Mesendoderm (in vitro differentiated cells): ENCODE measurements around the gene LCOR.
"Not testable (repeated sequence)": the region's sequence is repeated elsewhere in the genome, so short reads cannot be mapped to it uniquely, and the experiment has no call there.

Experiments used
- DNase-seq: peaks from one replicate; pipeline ENCODE4 v3.0.0; 2013
- H2AK5ac ChIP-seq: 2 replicates; pipeline ENCODE4 v1.6.1; 2013; ENCODE audit warnings: low read length, inconsistent platforms
- H2BK120ac ChIP-seq: 2 replicates; pipeline ENCODE4 v1.6.1; 2013; ENCODE audit warnings: low read depth, mild to moderate bottlenecking, low read length, moderate library complexity, mixed read lengths
- H2BK15ac ChIP-seq: replicated peaks from 2 replicates; pipeline ENCODE4 v1.6.1; 2013; ENCODE audit warnings: low read depth, mild to moderate bottlenecking, moderate library complexity
- H2BK5ac ChIP-seq: 2 replicates; pipeline ENCODE4 v1.6.1; 2013; ENCODE audit warnings: low read length, inconsistent platforms
- H3K18ac ChIP-seq: 2 replicates; pipeline ENCODE4 v1.6.1; 2013; ENCODE audit warnings: mild to moderate bottlenecking, low read length, mixed read lengths
- H3K23ac ChIP-seq: one replicate; pipeline ENCODE4 v1.6.1; 2013; ENCODE audit warnings: low read length
- H3K27ac ChIP-seq: 2 replicates; pipeline ENCODE4 v1.5.1; 2013; ENCODE audit warnings: low read depth, mild to moderate bottlenecking, inconsistent platforms, low read length, moderate library complexity
- H3K27me3 ChIP-seq: 2 replicates; pipeline ENCODE4 v1.6.1; 2013; ENCODE audit warnings: low read length, control low read depth, mild to moderate bottlenecking, inconsistent platforms; ENCODE audit not compliant: insufficient read depth, poor library complexity
- H3K36me3 ChIP-seq: 2 replicates; pipeline ENCODE4 v1.6.1; 2013; ENCODE audit warnings: low read length, inconsistent platforms; ENCODE audit not compliant: control insufficient read depth, insufficient read depth
- H3K4ac ChIP-seq: one replicate; pipeline ENCODE4 v1.6.1; 2013; ENCODE audit warnings: low read depth, mild to moderate bottlenecking, low read length, moderate library complexity
- H3K4me1 ChIP-seq: 2 replicates; pipeline ENCODE4 v1.6.1; 2013; ENCODE audit warnings: low read depth, low read length, inconsistent platforms; ENCODE audit not compliant: control insufficient read depth
- H3K4me2 ChIP-seq: 2 replicates; pipeline ENCODE4 v1.6.1; 2013; ENCODE audit warnings: low read length
- H3K4me3 ChIP-seq: 2 replicates; pipeline ENCODE4 v1.5.1; 2013; ENCODE audit warnings: mild to moderate bottlenecking, low read length
- H3K56ac ChIP-seq: one replicate; pipeline ENCODE4 v1.6.1; 2013; ENCODE audit warnings: low read length
- H3K79me1 ChIP-seq: 2 replicates; pipeline ENCODE4 v1.6.1; 2013; ENCODE audit warnings: low read length, inconsistent platforms
- H3K79me2 ChIP-seq: 2 replicates; pipeline ENCODE4 v1.6.1; 2013; ENCODE audit warnings: mild to moderate bottlenecking, low read length; ENCODE audit not compliant: control insufficient read depth, insufficient read depth
- H3K9ac ChIP-seq: 2 replicates; pipeline ENCODE4 v1.6.1; 2013; ENCODE audit warnings: low read length, inconsistent platforms
- H4K5ac ChIP-seq: one replicate; pipeline ENCODE4 v1.6.1; 2013; ENCODE audit warnings: low read length
- H4K8ac ChIP-seq: one replicate; pipeline ENCODE4 v1.6.1; 2013; ENCODE audit warnings: low read depth, mild to moderate bottlenecking, control low read depth, low read length, moderate library complexity
- WGBS: extraction: QIAGEN DNeasy Blood & Tissue Kit; methylation state at CpG from one replicate; pipeline ENCODE4 v1.1.7; 2013; ENCODE audit warnings: low lambda C conversion rate, missing lambda C conversion rate; ENCODE audit not compliant: insufficient coverage; ENCODE audit errors: extremely low coverage; 5-methylcytosine and 5-hydroxymethylcytosine counted together

The LCOR gene

GRCh38 chr10:96842896-96843723 lies 11.0 kb downstream of the LCOR start:
- Histone ChIP-seq H2AK5ac (no peak overlapping the region), H3K4me3 (no peak overlapping the region), H3K79me2 (peaks cover 51% of the 10 kb centered on the region), H3K4me1 (no peaks in the 10 kb centered on the region), H3K4me2 (no peak overlapping the region), H4K8ac (no peak overlapping the region), H3K36me3 (no peaks in the 10 kb centered on the region), H4K5ac (no peak overlapping the region), H2BK120ac (no peak overlapping the region), H3K18ac (no peak overlapping the region), H3K27ac (no peak overlapping the region), H3K4ac (no peak overlapping the region), H3K23ac (no peak overlapping the region), H2BK5ac (no peak overlapping the region), H3K79me1 (peaks cover 2% of the 10 kb centered on the region), H2BK15ac (no peak overlapping the region), H3K9ac (no peak overlapping the region), H3K27me3 (no peaks in the 10 kb centered on the region), H3K56ac (no peak overlapping the region)
- peak; percentile 55 for DNase-seq
- WGBS = no CpG with 5 or more reads among the region's 8 CpGs

DNA sequence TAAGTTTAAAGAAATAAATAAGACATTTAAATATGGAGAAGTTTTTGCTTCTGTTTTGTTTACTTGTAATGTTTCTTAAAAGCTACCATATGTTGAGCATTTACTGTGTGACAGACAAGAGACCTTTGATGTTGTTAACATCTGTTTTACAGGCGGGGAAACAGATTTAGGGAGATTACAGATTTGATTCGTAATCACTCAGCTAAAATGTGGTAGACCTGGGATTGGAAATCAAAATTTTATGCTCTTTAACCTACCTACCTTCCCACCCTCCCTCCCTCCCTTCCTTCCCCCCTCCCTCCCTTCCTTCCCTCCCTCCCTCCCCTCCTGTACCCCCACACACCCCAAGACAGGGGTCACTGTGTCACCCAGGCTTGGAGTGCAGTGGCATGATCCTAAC lies 11.7 kb downstream of the LCOR start:
- H3K79me2 ChIP-seq = peaks cover 45% of the 10 kb centered on the region
- H4K8ac ChIP-seq = no peak overlapping the region
- H3K4me2 ChIP-seq = no peak overlapping the region
- H2BK120ac ChIP-seq = no peak overlapping the region
- no peak overlapping the region for H3K9ac ChIP-seq
- H3K18ac ChIP-seq = no peak overlapping the region
- H2AK5ac ChIP-seq = no peak overlapping the region
- no peaks in the 10 kb centered on the region for H3K36me3 ChIP-seq
- no peaks in the 10 kb centered on the region for H3K4me1 ChIP-seq
- H3K4me3 ChIP-seq = no peak overlapping the region
- H3K23ac ChIP-seq = no peak overlapping the region
- no peak overlapping the region for H3K4ac ChIP-seq
- no peak overlapping the region for H3K27ac ChIP-seq
- WGBS = no CpG with 5 or more reads among the region's 2 CpGs
- no peak overlapping the region for H3K56ac ChIP-seq
- H3K79me1 ChIP-seq = peaks cover 2% of the 10 kb centered on the region
- H4K5ac ChIP-seq = no peak overlapping the region
- no peak overlapping the region for H2BK5ac ChIP-seq
- DNase-seq = no peak
- no peaks in the 10 kb centered on the region for H3K27me3 ChIP-seq
- no peak overlapping the region for H2BK15ac ChIP-seq

- no peak overlapping the region for H3K56ac ChIP-seq
- no peak overlapping the region for H4K5ac ChIP-seq
- H2BK5ac ChIP-seq = no peak overlapping the region
- no peak overlapping the region for H3K27ac ChIP-seq
- no peaks in the 10 kb centered on the region for H3K36me3 ChIP-seq
- H3K4ac ChIP-seq = no peak overlapping the region
- H4K8ac ChIP-seq = no peak overlapping the region
- no CpG with 5 or more reads among the region's 1 CpG for WGBS
- no peak overlapping the region for H2AK5ac ChIP-seq
- no peaks in the 10 kb centered on the region for H3K4me1 ChIP-seq
- H3K23ac ChIP-seq = no peak overlapping the region
- H2BK120ac ChIP-seq = no peak overlapping the region
- no peak overlapping the region for H3K9ac ChIP-seq
- no peaks in the 10 kb centered on the region for H3K27me3 ChIP-seq
- H3K4me2 ChIP-seq = no peak overlapping the region
- no peak overlapping the region for H2BK15ac ChIP-seq
- peaks cover 6% of the 10 kb centered on the region for H3K79me1 ChIP-seq
- no peak overlapping the region for H3K18ac ChIP-seq
- peaks cover 49% of the 10 kb centered on the region for H3K79me2 ChIP-seq
- no peak for DNase-seq
- H3K4me3 ChIP-seq = no peak overlapping the region
Observed at GRCh38 chr10:96846395-96846794, 14.3 kb downstream of the LCOR start.

- peaks cover 6% of the 10 kb centered on the region for H3K79me1 ChIP-seq
- H3K4me2 ChIP-seq = no peak overlapping the region
- no peak overlapping the region for H3K23ac ChIP-seq
- no peak overlapping the region for H2BK15ac ChIP-seq
- no peaks in the 10 kb centered on the region for H3K4me1 ChIP-seq
- no peaks in the 10 kb centered on the region for H3K36me3 ChIP-seq
- DNase-seq = no peak
- no peak overlapping the region for H3K4ac ChIP-seq
- WGBS = no CpG with 5 or more reads among the region's 5 CpGs
- H3K4me3 ChIP-seq = no peak overlapping the region
- H4K8ac ChIP-seq = no peak overlapping the region
- H2AK5ac ChIP-seq = no peak overlapping the region
- H3K18ac ChIP-seq = no peak overlapping the region
- no peak overlapping the region for H2BK120ac ChIP-seq
- H3K9ac ChIP-seq = no peak overlapping the region
- no peak overlapping the region for H3K27ac ChIP-seq
- H3K56ac ChIP-seq = no peak overlapping the region
- H4K5ac ChIP-seq = no peak overlapping the region
- no peaks in the 10 kb centered on the region for H3K27me3 ChIP-seq
- H3K79me2 ChIP-seq = peaks cover 52% of the 10 kb centered on the region
- no peak overlapping the region for H2BK5ac ChIP-seq
Observed at GRCh38 chr10:96846926-96847325, 14.8 kb downstream of the LCOR start.

- H2BK15ac ChIP-seq, H2AK5ac ChIP-seq, H4K8ac ChIP-seq, H2BK120ac ChIP-seq, H3K9ac ChIP-seq, H4K5ac ChIP-seq, H3K4me2 ChIP-seq, H3K56ac ChIP-seq, H3K79me1 ChIP-seq, H3K23ac ChIP-seq, H3K4me1 ChIP-seq, DNase-seq, H2BK5ac ChIP-seq, H3K36me3 ChIP-seq, H3K27ac ChIP-seq, H3K4me3 ChIP-seq, H3K4ac ChIP-seq, H3K18ac ChIP-seq, H3K27me3 ChIP-seq: not testable (repeated sequence)
- WGBS = no CpG with 5 or more reads among the region's 12 CpGs
- H3K79me2 ChIP-seq = peaks cover 54% of the 10 kb centered on the region
Observed at GRCh38 chr10:96847356-96847755, 15.3 kb downstream of the LCOR start.

GRCh38 chr10:96850113-96850512 lies 18.0 kb downstream of the LCOR start:
- no peak overlapping the region for H3K4me2 ChIP-seq
- H3K23ac ChIP-seq = no peak overlapping the region
- no peak overlapping the region for H3K18ac ChIP-seq
- H2BK120ac ChIP-seq = no peak overlapping the region
- peaks cover 50% of the 10 kb centered on the region for H3K79me2 ChIP-seq
- peaks cover 11% of the 10 kb centered on the region for H3K79me1 ChIP-seq
- no peaks in the 10 kb centered on the region for H3K36me3 ChIP-seq
- H2AK5ac ChIP-seq = no peak overlapping the region
- H4K5ac ChIP-seq = no peak overlapping the region
- H3K4ac ChIP-seq = no peak overlapping the region
- no peak overlapping the region for H2BK15ac ChIP-seq
- H3K9ac ChIP-seq = no peak overlapping the region
- H3K27ac ChIP-seq = no peak overlapping the region
- H2BK5ac ChIP-seq = no peak overlapping the region
- no CpG with 5 or more reads among the region's 5 CpGs for WGBS
- no peaks in the 10 kb centered on the region for H3K27me3 ChIP-seq
- no peak for DNase-seq
- no peaks in the 10 kb centered on the region for H3K4me1 ChIP-seq
- no peak overlapping the region for H4K8ac ChIP-seq
- no peak overlapping the region for H3K56ac ChIP-seq
- no peak overlapping the region for H3K4me3 ChIP-seq
